Activated naive CD8-positive, alpha-beta T cell (primary cell): Measurements from ENCODE around the gene SEMA3C.
A peak's percentile ranks its signal among the peaks of the same experiment; 100 is the strongest.

ENCODE experiments used
- H3K27ac Mint-ChIP-seq: one replicate; pipeline ENCODE4 v1.8.0; 2021; ENCODE audit warnings: mixed read lengths
- H3K27me3 Mint-ChIP-seq: one replicate; pipeline ENCODE4 v1.8.0; 2021; ENCODE audit warnings: mixed read lengths
- H3K36me3 Mint-ChIP-seq: one replicate; pipeline ENCODE4 v1.8.0; 2021; ENCODE audit warnings: mixed read lengths
- H3K4me1 Mint-ChIP-seq: one replicate; pipeline ENCODE4 v1.8.0; 2021; ENCODE audit warnings: low read depth, mixed read lengths
- H3K4me3 Mint-ChIP-seq: one replicate; pipeline ENCODE4 v1.8.0; 2021; ENCODE audit warnings: mild to moderate bottlenecking, mixed read lengths
- H3K9me3 Mint-ChIP-seq: one replicate; pipeline ENCODE4 v1.8.0; 2021; ENCODE audit warnings: low read depth, mixed read lengths

SEMA3C gene

DNA sequence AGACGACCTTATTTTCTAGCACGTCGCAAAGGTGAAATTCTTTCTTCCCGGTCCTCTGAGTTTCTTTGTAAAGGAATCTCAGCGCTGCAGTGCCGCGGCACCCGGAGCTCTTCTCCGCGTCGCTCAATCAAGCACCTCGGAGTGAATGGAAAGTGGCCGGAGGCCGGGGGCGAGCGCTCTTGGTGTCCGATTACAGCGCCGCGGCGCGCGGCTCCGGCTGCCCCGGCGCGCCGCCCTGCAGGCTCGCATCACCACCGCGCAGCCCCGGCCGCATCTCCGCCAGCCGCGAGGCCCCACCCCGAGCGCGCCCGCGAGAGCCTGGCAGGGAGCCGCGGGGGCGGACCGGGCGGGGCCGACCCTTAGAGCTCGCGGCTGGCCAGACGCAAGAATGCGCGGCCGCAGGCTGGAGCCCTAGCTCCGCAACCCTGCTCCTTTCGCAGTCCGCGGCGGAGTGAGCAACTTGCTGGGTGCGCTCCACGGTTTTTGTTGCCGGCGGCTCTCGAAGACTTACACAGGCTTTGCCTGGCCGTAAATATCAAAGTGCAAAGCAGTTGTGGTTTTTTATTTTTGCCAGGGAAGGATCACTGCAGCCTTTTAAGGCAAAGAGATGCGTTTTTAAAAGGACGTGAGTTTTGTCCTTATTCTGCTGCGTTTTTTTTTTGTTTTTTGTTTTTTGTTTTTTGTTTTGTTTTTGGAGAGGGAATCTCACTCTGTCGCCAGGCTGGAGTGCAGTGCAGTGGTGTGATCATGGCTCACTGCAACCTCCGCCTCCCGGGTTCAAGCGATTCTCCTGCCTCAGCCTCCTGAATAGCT, at the start of gene SEMA3C:
Gene SEMA3C (minus strand): TSS at position 143 of the 813 bp plus-strand sequence. CDS start 2,270 bp downstream, outside the sequence.
- Mint-ChIP-seq H3K27me3 (peaks cover 38% of the 10 kb centered on the region), H3K4me1 (peaks cover 4% of the 10 kb centered on the region), H3K9me3 (peaks cover 4% of the 10 kb centered on the region), H3K4me3 (peak within 1 kb of the TSS; percentile 53), H3K36me3 (no peaks in the 10 kb centered on the region), H3K27ac (no peak within 1 kb of the TSS)

GRCh38 chr7:80968606-80969005, 49.8 kb upstream of the SEMA3C start:
- H3K4me3 Mint-ChIP-seq = no peak overlapping the region
- no peaks in the 10 kb centered on the region for H3K36me3 Mint-ChIP-seq
- H3K4me1 Mint-ChIP-seq = no peaks in the 10 kb centered on the region
- H3K27ac Mint-ChIP-seq = no peak overlapping the region
- H3K9me3 Mint-ChIP-seq = no peaks in the 10 kb centered on the region
- H3K27me3 Mint-ChIP-seq = no peaks in the 10 kb centered on the region

DNA sequence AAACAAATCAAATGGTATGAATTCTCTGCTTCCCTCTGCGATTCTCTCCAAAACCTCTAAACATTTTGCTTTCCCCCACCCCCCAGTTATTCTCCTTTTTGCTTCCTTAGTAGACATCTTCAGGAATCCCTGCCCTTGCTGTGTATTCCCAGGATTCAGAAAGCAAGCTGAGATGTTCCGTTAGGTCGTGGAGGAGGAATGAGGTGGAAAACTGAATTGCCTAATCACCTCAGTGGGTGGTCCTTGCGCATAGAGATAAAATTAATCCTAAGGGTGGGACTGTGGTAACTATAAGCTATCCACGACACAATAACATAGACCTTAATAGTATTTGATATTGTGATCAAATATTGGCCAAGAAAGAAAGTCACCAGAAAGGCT, 49.1 kb upstream of the SEMA3C start:
- Mint-ChIP-seq H3K4me3 (no peak overlapping the region), H3K4me1 (no peaks in the 10 kb centered on the region), H3K27me3 (no peaks in the 10 kb centered on the region), H3K36me3 (no peaks in the 10 kb centered on the region), H3K9me3 (no peaks in the 10 kb centered on the region), H3K27ac (no peak overlapping the region)

DNA sequence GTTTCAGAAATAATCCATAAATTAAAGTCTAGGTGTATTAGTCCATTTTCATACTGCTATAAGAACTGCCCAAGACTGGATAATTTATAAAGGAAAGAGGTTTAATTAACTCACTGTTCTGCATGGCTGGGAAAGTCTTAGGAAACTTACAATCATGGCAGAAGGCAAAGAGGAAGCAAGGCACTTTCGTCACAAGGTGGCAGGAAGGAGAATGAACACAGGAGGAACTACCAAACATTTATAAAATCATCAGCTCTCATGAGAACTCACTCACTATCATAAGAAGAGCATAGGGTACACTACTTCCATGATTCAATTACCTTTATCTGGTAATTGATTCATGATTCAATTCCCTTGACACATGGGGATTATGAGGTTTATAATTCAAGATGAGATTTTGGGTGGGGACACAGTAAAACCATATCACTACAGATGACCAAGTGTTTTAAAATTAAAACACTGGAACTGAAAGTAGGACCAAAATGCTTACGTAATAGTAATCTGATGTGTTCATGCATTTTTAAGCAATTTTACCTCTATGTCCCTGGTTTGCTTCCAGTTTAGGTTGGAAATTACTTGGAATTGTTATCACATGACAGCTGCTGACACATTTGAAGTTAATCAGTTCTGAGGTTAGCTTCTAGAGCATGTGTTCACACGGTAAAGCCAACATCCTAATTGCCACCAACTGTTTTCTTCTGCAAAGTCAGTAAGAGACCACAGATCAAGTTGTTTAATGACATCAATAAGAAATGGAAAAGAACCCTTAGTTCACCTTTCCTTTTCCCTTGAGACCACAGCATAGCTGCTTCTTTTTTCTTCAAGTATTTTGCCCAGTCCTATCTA, 48.4 kb upstream of the SEMA3C start:
- no peak overlapping the region for H3K4me3 Mint-ChIP-seq
- H3K27me3 Mint-ChIP-seq = no peaks in the 10 kb centered on the region
- H3K36me3 Mint-ChIP-seq = no peaks in the 10 kb centered on the region
- no peaks in the 10 kb centered on the region for H3K4me1 Mint-ChIP-seq
- no peaks in the 10 kb centered on the region for H3K9me3 Mint-ChIP-seq
- no peak overlapping the region for H3K27ac Mint-ChIP-seq

DNA sequence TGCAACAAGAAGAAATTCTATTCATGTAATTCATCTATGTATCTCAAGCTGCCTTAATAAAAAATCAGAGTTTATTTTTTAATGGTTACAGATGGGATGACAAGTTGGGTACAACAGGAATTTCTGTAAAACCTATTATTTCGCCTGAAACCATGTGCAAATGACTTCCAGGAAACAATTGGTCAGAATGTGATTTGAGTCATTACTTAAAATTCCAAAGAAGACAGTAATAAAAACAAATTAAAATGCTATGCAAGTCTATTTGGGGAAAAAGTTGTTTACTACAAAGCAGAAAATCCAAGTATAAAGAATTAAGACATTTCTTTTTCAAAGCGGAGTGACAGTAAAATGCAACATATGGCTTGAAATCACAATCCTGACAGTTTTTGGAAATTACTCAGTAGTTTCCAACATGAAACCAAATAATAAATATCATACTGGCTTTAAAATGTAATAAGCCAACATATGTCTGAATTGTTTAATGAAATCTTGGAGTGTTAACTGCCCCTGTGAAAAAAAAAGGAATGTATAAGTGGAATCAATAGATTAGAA, 41.5 kb upstream of the SEMA3C start:
- Mint-ChIP-seq H3K27ac (no peak overlapping the region), H3K27me3 (no peaks in the 10 kb centered on the region), H3K4me3 (no peak overlapping the region), H3K36me3 (no peaks in the 10 kb centered on the region), H3K4me1 (no peaks in the 10 kb centered on the region), H3K9me3 (no peaks in the 10 kb centered on the region)

GRCh38 chr7:80957226-80957777, 38.5 kb upstream of the SEMA3C start:
- H3K36me3 Mint-ChIP-seq = no peaks in the 10 kb centered on the region
- peaks cover 6% of the 10 kb centered on the region for H3K9me3 Mint-ChIP-seq
- no peaks in the 10 kb centered on the region for H3K4me1 Mint-ChIP-seq
- H3K27ac Mint-ChIP-seq = no peak overlapping the region
- no peaks in the 10 kb centered on the region for H3K27me3 Mint-ChIP-seq
- no peak overlapping the region for H3K4me3 Mint-ChIP-seq

DNA sequence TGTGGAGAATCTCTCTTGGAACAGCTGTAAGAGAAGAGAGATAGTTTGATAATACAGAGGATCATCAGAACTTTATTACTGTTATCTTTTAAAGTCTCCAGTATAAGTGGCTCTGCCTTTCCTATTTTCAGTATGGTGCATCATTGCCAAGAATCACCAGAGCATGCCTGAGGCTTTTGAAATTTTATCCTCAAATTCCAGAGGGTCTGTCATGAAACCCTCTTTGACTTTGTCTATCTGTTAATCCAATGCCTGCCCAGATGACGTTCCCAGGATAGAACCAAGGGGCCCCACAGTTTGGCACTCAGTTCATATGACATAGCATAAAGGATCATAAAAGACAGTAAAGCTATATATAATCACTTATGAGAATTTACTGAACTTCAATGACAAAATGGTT, 35.3 kb upstream of the SEMA3C start:
- Mint-ChIP-seq H3K27me3 (no peaks in the 10 kb centered on the region), H3K4me3 (no peak overlapping the region), H3K36me3 (no peaks in the 10 kb centered on the region), H3K9me3 (peaks cover 6% of the 10 kb centered on the region), H3K4me1 (no peaks in the 10 kb centered on the region), H3K27ac (no peak overlapping the region)

GRCh38 chr7:80950550-80950967, 31.7 kb upstream of the SEMA3C start:
- no peaks in the 10 kb centered on the region for H3K36me3 Mint-ChIP-seq
- no peak overlapping the region for H3K4me3 Mint-ChIP-seq
- H3K4me1 Mint-ChIP-seq = no peaks in the 10 kb centered on the region
- H3K9me3 Mint-ChIP-seq = peaks cover 6% of the 10 kb centered on the region
- no peak overlapping the region for H3K27ac Mint-ChIP-seq
- H3K27me3 Mint-ChIP-seq = no peaks in the 10 kb centered on the region

- H3K9me3 Mint-ChIP-seq = no peaks in the 10 kb centered on the region
These were observed 30.6 kb upstream of the SEMA3C start for GRCh38 chr7:80949449-80949848.

DNA sequence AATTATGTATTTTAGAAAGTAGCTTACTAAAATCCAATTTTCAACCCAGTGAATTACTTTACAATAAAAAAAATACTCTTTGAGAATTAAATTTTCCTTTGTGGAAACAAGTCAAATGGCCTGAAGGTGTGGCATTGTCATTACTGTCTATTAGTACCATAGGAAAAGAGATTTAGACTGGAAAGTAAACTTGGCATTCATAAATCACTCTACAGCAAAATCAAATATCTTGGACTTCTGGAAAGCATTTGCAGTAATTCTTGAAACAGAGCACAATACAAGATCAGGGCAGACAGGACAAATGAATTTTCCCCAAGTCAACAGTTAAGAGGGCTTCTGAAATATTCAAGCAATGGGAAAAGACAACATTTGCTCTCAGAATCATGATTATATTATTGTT, 28.0 kb upstream of the SEMA3C start:
- Mint-ChIP-seq H3K4me3 (no peak overlapping the region), H3K27ac (no peak overlapping the region), H3K36me3 (no peaks in the 10 kb centered on the region), H3K9me3 (no peaks in the 10 kb centered on the region), H3K4me1 (no peaks in the 10 kb centered on the region), H3K27me3 (no peaks in the 10 kb centered on the region)

More at GRCh38 chr7:80949449-80949848, 30.6 kb upstream of the SEMA3C start:
- Mint-ChIP-seq H3K36me3 (no peaks in the 10 kb centered on the region), H3K4me1 (no peaks in the 10 kb centered on the region), H3K4me3 (no peak overlapping the region), H3K27ac (no peak overlapping the region), H3K27me3 (no peaks in the 10 kb centered on the region)

DNA sequence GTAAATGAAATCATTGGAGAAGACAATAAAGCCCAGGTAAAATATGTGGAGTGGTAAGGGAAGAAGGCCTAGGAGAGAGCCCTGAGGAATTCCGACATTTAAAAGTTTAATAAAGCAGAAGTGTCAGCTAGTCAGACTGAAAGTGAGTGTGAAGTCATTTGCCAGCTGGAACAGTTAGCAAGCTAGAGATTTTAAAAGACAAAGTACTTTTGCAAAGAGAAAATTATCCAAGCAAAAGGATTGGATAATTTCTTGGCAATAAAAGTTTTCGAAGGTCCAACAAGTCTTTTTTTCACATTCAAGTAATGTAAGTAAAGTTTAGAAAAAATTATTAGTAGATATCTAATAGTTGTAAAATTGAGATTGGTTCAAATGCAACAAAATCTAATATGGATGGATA, 27.1 kb upstream of the SEMA3C start:
- Mint-ChIP-seq H3K4me3 (no peak overlapping the region), H3K27ac (no peak overlapping the region), H3K4me1 (no peaks in the 10 kb centered on the region), H3K36me3 (no peaks in the 10 kb centered on the region), H3K27me3 (no peaks in the 10 kb centered on the region), H3K9me3 (no peaks in the 10 kb centered on the region)

- Mint-ChIP-seq H3K27ac (no peak overlapping the region), H3K36me3 (no peaks in the 10 kb centered on the region), H3K27me3 (no peaks in the 10 kb centered on the region), H3K4me1 (no peaks in the 10 kb centered on the region), H3K4me3 (no peak overlapping the region), H3K9me3 (no peaks in the 10 kb centered on the region)
These were observed 24.5 kb upstream of the SEMA3C start for GRCh38 chr7:80943342-80943741.

GRCh38 chr7:80942261-80943041, 23.6 kb upstream of the SEMA3C start:
- Mint-ChIP-seq H3K9me3 (no peaks in the 10 kb centered on the region), H3K27me3 (no peaks in the 10 kb centered on the region), H3K27ac (no peak overlapping the region), H3K36me3 (no peaks in the 10 kb centered on the region), H3K4me3 (no peak overlapping the region), H3K4me1 (no peaks in the 10 kb centered on the region)

- H3K36me3 Mint-ChIP-seq = no peaks in the 10 kb centered on the region
- H3K4me3 Mint-ChIP-seq = no peak overlapping the region
- H3K27ac Mint-ChIP-seq = no peak overlapping the region
These were observed 22.4 kb upstream of the SEMA3C start for GRCh38 chr7:80941208-80941758.

More at GRCh38 chr7:80941208-80941758, 22.4 kb upstream of the SEMA3C start:
- no peaks in the 10 kb centered on the region for H3K27me3 Mint-ChIP-seq
- no peaks in the 10 kb centered on the region for H3K9me3 Mint-ChIP-seq
- no peaks in the 10 kb centered on the region for H3K4me1 Mint-ChIP-seq
